ENCODE data around the gene KIF21A.

GRCh38 chr12:39403376-39403775 lies 39.5 kb downstream of the KIF21A start:
- TF ChIP-seq EZH2 (IDR thresholded peaks at IDR 0.05; ENCODE audit: borderline replicate concordance, low read depth, low read length, poor library complexity, severe bottlenecking), result no peak
- no peak for TF ChIP-seq CTCF (conservative IDR thresholded peaks at IDR 0.05; ENCODE audit: low read depth, low read length)
